ENCODE data around the gene GAB2. TPM values are rescaled to one million over a fixed set of nuclear protein-coding genes. Genes with fewer than 3 reads are reported as not detected.

The GAB2 gene
- total and polyA plus RNA-seq, 9 donors, result 30.9 to 64.6 (median 42.9) TPM

DNA sequence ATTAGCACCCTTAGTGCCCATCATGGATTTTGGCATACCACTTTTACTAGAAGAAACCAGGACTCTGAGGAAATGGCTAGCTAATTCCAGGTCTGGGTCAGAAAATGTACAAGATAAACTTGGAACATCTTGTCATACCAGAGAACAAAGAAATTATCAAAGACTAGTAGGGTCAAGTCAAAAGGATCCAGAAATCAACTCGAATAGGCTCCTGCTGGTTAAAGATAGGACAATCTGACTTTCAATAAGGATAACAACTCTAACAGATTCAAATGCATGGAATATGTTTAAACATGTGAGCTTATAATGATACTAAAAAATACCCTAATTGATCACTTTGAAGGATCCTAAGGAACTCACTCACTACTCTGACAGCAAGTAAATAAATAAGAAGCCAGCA lies 18.9 kb downstream of the GAB2 start:
- H3K27me3 ChIP-seq, result no peaks in the 10 kb centered on the region
- peaks cover 20% of the 10 kb centered on the region for H3K4me1 ChIP-seq (ENCODE audit: insufficient read depth)
- WGBS, 3 donors, result 55 to 65% (median 59%) methylated on average over 1 of the region's 1 CpG
- H3K36me3 ChIP-seq, result no peaks in the 10 kb centered on the region
- TF ChIP-seq CTCF (IDR thresholded peaks at IDR 0.05) (no peak), POLR2A (IDR thresholded peaks at IDR 0.05) (no peak), EP300 (IDR thresholded peaks at IDR 0.05) (no peak)
- intact Hi-C loops (cut with DNase I), result no loop called here
- H3K9me3 ChIP-seq, result no peaks in the 10 kb centered on the region
- no peak overlapping the region for H3K4me3 ChIP-seq
- no peak for DNase-seq
- no peak overlapping the region for H3K27ac ChIP-seq

DNA sequence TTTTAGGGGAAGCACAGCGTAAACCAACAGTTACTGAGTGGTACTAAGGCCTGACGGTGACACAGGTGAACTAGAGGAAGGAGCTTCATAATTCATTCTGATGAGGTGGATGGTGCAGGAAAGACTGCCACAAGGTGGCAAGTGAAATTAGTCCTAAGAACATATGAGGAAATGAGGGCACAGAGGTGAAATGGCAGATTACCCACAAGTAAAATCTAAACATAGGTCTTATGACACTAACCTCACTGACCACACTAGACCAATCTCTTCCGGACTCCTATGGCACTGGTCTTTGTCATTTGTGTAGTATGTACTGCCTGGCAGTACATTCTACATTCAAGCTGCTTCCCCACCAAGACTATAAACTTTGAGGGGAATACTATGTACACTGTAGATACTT lies 20.2 kb downstream of the GAB2 start:
- no peak overlapping the region for H3K4me3 ChIP-seq
- H3K36me3 ChIP-seq, result no peaks in the 10 kb centered on the region
- intact Hi-C loops (cut with DNase I), result no loop called here
- peaks cover 24% of the 10 kb centered on the region for H3K4me1 ChIP-seq (ENCODE audit: insufficient read depth)
- H3K9me3 ChIP-seq, result no peaks in the 10 kb centered on the region
- no peak overlapping the region for H3K27ac ChIP-seq
- no peak for TF ChIP-seq CTCF (IDR thresholded peaks at IDR 0.05)
- no peak for TF ChIP-seq EP300 (IDR thresholded peaks at IDR 0.05)
- no peak for TF ChIP-seq POLR2A (IDR thresholded peaks at IDR 0.05)
- WGBS, 3 donors, result 89 to 98% (median 92%) methylated on average over 3 of the region's 3 CpGs
- no peaks in the 10 kb centered on the region for H3K27me3 ChIP-seq
- no peak for DNase-seq

- Histone ChIP-seq H3K4me3 (no peak overlapping the region), H3K4me1 (ENCODE audit: insufficient read depth) (peaks cover 25% of the 10 kb centered on the region), H3K27me3 (no peaks in the 10 kb centered on the region), H3K9me3 (no peaks in the 10 kb centered on the region), H3K27ac (no peak overlapping the region), H3K36me3 (no peaks in the 10 kb centered on the region)
- WGBS, 3 donors, result 86 to 97% (median 94%) methylated on average over 1 of the region's 1 CpG
- intact Hi-C loops (cut with DNase I), result no loop called here
- no peak for DNase-seq
- TF ChIP-seq EP300 (IDR thresholded peaks at IDR 0.05), result no peak
- no peak for TF ChIP-seq POLR2A (IDR thresholded peaks at IDR 0.05)
- no peak for TF ChIP-seq CTCF (IDR thresholded peaks at IDR 0.05)
These were observed 22.0 kb downstream of the GAB2 start for GRCh38 chr11:78395597-78395996.

DNA sequence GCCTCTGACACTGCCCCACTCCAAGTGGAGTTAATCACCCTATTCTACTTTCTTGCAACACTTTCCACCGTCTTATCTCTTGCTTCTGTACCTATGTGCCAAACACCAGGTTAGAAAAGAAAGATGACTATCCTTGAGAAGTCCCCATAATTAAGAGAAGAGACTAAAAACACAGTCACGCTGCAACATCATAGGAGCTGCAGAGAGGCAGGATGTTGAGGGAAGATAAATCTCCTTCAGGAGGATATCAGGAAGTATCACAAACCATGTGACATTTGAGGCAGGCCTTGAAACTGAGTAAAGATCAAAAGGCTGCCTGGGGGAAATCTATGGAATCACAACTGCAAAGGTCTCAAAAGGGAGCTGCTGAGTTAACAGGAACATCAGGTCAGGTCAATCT lies 24.8 kb downstream of the GAB2 start:
- H3K27me3 ChIP-seq, result no peaks in the 10 kb centered on the region
- TF ChIP-seq POLR2A (IDR thresholded peaks at IDR 0.05) (no peak), EP300 (IDR thresholded peaks at IDR 0.05) (no peak), CTCF (IDR thresholded peaks at IDR 0.05) (no peak)
- intact Hi-C loops (cut with DNase I), result no loop called here
- H3K4me1 ChIP-seq (ENCODE audit: insufficient read depth), result peaks cover 25% of the 10 kb centered on the region
- no peak overlapping the region for H3K27ac ChIP-seq
- no peaks in the 10 kb centered on the region for H3K36me3 ChIP-seq
- WGBS, 3 donors, result 33 to 50% (median 34%) methylated on average over 2 of the region's 2 CpGs
- no peaks in the 10 kb centered on the region for H3K9me3 ChIP-seq
- no peak for DNase-seq
- H3K4me3 ChIP-seq, result no peak overlapping the region

GRCh38 chr11:78391424-78391823 lies 26.2 kb downstream of the GAB2 start:
- Histone ChIP-seq H3K4me3 (no peak overlapping the region), H3K4me1 (ENCODE audit: insufficient read depth) (peaks cover 23% of the 10 kb centered on the region), H3K9me3 (no peaks in the 10 kb centered on the region), H3K36me3 (no peaks in the 10 kb centered on the region), H3K27ac (no peak overlapping the region), H3K27me3 (no peaks in the 10 kb centered on the region)
- 90 to 100% (median 98%) methylated on average over 1 of the region's 1 CpG for WGBS, 3 donors
- TF ChIP-seq POLR2A (IDR thresholded peaks at IDR 0.05) (no peak), CTCF (IDR thresholded peaks at IDR 0.05) (no peak), EP300 (IDR thresholded peaks at IDR 0.05) (no peak)
- no peak for DNase-seq
- intact Hi-C loops (cut with DNase I), result no loop called here
